Stimulated activated CD8-positive, alpha-beta memory T cell treated with anti-CD3 and anti-CD28 coated beads, Interleukin-2, amount 100 ng/mL, for 48 hours (primary cell): Measurements from ENCODE around the gene GLRX.

Experiments
- DNase-seq, 2 donors: peaks; one replicate each; pipeline ENCODE4 v3.0.0-alpha.2; 2020; ENCODE audit warnings: low read depth in 2 of 2

GLRX gene, protein sequence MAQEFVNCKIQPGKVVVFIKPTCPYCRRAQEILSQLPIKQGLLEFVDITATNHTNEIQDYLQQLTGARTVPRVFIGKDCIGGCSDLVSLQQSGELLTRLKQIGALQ

DNA sequence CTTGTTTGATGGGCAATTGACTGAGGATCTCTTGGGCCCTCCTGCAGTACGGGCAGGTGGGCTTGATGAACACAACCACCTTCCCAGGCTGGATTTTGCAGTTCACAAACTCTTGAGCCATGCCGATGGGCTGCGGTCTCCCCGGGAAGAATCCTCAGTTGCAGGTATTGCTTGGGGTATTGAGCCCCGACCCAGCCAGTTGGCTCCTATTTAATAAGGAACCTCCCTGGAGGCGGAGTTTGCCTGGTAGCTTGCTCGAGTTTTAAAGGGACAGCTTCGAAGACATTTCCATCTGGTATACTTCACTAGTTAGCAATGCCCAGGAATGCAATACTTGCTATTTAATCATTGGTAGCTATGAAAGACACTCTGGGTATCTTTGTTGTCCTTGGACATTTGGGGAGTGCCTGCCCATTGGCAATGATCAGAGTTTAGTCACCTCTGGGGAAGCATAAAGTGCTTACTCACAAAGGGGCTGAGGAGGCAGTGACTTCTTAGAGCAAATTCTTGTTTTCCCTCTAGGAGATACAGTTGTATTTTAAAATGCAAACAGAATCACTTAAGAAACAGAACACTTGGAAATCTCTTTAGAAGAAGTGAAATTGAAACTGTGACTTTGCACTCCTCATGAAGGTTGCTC, at the start of gene GLRX:
Gene GLRX, minus strand, starts transcription at position 185 of the 640 bp plus-strand sequence. Its CDS starts 64 bp downstream, at position 121.
- DNase-seq = no peak

DNA sequence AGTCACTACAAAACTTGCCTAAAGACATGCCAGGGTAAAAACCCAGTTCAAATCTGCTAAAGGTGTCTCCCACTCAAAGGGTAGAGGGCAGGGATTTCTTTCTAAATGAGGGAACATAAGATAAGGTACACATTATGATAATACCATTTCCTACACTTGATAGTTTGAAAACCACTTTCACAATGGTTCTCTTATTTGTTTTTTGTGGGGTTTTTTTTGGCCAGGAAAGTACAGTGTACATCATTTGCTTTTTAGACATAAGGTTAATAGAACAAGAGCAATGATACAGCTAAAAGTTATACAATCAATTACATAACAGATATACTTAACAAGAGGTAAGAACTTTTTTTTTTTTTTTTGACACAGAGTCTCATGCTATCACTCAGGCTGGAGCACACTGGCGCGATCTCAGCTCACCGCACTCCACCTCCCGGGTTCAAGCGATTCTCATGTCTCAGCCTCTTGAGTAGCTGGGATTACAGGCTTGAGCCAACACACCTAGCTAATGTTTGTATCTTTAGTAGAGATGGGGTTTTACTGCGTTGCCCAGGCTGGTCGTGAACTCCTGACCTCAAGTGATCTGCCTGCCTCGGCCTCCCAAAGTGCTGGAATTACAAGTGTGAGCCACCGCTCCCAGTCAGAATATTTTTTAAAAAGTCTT, 48.8 kb upstream of the GLRX start:
- no peak for DNase-seq

DNA sequence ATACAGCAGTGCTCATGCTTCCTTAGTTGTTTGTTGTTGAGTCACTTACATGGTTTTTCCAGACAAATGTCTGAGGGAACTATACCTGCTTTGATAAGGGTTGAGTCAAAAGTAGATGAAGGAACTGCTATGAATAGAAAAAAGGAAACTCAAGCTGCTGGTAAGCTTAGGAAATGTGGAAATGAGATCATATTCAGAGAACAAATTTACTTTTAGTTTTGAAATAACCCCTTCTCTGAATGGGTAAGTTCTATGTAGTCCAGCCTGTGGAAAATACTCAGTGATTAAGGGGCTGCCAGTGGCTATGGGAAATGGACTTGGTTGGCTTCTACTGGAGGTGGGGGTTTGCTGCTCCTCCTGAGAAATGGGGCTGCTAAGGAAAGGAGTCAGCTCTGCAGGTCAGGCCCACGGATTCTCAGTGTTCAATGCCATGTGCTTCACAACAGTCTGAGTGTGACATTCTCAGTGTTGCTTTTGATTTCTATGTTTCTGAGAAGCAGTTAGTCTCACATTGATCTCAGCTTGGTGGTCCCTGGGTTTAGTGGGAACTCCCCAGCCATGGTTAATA, 47.7 kb upstream of the GLRX start:
- DNase-seq = peak; percentile 22 to 38

DNA sequence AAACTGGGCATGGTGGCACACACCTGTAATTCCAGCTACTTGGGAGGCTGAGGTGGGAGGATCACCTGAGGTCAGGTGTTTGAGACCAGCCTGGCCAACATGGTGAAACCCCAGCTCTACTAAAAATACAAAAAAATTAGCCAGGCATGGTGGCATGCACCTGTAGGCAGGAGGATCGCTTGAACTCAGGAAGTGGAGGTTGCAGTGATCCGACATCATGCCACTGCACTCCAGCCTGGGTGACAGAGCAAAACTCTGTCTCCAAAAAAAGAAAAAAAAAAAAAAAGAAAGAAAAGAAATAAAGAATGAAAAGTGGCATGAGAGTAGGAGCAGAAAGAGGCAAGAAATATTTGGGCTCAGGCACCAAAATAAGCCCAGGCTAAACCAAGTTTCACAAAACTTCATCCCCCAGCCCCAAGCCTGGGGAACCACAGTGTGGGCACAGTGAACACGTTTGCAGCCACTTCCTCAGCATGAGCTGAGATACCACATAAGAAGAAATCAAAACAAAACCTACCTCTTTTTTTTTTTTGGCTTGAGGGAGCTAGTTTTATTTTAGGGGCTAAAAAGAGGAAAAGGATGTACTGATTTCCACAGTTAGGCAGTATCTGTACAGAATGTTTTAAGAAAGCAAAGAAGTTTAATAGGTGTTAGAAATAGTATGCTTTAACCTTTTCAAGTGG, 46.8 kb upstream of the GLRX start:
- DNase-seq = peak; percentile 33 to 56

DNA sequence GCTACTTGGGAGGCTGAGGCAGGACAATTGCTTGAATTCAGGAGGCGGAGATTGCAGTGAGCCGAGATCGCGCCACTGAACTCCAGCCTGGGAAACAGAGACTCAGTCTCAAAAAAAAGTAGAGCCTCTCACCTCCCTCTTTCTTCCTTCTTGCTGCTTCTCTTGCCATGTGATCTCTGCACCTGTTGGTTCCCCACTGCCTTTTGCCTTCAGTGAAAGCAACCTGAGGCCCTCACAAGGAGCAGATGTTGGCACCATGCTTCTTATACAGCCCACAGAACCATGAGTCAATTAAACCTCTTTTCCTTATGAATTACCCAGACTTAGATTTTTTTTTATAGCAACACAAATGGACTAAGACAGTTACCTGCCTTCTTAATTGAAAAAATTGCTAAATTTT, 45.6 kb upstream of the GLRX start:
- DNase-seq = no peak

DNA sequence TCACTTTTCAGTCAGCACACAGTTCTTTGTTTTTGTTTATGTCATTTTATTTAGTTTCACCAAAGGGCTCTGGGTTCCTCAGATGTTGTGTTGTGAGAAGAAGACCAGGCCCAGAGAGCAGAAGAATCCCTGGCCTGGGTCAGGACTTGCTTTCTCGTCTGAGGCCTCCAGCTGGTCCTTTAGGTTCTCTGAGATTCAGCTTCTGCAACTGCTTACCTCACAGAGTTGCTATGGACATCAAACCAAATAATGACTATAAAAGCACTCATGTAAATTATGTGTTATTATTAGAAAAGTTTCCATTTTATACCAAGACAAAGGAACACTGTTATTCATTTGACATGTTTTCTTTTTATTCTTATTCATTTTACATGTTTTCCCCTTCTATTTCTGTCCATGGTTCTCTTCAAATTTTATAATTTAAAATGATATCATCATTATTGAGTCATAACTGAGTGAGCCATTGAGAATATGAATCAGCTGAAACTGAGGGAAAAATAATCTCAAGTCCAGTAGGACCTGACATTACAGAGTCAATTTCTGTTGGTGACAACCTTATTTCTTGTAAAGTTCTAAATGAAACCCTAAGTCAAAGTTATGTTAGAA, 44.0 kb upstream of the GLRX start:
- no peak for DNase-seq

DNA sequence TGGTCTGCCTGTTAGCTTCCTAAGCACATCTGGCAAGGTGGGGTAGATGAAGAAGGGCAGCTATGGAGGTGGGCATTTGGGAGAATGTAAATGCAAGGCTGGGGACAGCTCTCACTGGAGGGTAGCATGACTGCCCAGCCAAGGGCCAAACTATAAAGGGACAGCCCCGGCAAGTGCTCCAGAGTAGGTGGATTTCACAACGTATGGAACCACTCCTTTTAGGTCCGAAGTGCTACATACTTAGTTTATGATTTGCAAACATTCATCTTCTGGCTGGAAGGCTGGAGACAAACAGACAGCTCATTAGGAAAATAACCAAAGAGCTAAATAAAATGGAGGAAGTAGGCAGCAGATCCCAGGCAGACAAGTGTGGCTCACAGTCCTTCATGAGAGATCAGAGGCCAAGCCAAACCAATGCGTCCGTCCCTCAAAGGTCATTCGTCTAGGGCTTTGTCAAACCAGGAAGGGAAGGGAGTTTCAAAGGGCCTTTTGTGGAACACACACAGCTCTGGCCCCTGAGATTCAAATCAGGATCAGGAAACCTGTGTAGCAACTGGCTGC, 42.5 kb upstream of the GLRX start:
- DNase-seq = no peak

DNA sequence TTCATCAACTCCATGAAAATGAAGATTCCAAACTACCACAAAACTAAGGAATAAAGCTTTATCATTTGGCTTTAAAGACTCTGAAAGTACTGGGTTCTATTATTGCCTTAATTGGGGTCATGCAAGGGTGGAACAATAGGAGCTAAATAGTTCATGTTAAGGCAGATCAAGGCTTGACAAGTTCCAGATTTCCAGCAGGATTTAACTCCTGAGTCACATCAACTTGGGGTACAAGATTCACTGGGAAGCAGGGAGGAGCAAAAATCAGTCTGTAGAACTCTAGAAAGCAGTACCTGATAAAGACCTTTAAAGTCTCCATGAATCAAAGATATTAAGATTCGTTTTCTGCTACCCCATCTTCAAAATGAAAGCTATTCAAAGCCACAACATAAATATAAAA, 41.9 kb upstream of the GLRX start:
- DNase-seq = no peak

DNA sequence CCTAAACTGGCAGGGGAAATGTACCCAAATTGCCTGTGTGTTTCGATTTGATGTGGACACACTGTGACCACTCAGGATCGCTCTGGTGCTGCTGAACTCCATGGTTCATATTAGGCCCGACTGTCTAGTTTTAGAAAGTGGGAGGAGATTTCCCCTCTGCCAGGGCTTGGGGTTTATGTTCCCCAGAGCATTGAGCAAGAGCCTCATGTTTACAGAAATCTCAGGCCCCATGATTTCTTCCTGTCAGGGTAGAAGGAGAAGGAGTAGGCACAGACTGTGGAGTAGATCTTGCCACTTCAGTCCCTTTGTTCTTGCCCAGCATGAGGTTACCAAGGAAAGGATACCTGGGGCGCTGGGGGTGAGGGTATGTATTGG, 40.8 kb upstream of the GLRX start:
- no peak for DNase-seq

DNA sequence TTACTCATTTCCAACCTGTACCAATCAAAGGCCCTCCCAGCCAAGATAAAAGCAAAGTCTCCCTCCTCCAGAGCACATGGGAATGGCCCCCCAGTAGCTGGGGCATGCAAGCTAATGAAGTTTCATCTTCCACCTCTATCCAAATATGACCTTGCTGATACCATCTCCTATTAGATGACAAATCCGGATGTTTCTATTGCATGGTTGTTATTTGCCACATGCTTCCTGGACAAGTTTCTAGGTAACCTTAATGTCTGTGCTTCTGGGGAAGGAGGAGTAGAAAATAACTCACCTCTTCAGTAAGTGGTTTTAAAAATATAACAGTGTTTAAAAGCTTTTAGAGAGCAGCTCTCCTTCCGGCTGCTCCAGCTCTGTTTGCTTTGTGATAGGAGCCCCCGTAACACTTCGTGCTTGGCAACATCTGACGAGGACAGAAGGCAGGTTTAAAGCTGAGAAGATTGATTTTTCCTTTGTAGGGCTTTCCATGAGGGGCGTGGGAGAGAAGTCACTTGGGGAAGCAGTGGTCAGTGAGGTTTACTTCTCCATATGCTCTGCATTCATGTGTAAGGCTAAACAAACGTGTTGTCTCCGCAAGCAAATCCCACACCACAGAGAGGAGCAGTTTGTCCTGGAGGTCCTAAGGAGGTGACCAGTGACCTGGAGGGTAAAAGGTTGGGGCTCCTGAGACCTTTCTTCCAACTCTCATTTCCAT, 40.3 kb upstream of the GLRX start:
- DNase-seq = no peak

DNA sequence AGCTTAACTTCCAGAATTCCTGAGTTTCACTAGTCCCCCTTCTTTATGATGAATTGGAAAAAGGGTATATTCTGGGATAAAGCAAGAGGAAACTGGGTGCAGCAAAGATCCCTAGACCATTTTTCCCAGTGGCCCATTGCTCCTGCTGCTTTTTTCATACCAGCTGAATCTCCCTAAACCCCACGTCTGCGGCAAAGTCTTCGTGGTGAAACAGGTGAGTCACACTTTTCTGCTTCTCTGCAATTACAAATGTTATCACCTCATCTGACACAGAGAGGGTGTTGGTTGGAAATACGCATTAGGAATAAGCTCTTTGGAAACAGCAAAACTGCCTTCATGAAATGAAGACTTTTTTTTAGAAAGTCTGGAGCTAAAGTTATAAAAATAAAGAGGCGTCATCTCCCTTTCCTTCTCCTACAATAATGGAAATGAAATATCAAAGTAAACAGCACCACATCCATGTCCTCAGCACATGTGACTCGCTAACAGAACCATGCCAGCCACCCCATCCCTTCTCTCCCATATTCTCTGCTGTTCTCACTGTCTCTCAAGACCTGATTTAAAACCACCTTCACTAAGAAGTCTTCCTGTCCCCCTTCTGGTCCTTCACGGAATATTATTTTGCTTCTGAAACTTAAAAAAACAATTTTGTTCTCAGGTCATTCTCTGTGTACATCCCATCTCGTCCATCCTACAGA, 39.5 kb upstream of the GLRX start:
- DNase-seq = no peak

DNA sequence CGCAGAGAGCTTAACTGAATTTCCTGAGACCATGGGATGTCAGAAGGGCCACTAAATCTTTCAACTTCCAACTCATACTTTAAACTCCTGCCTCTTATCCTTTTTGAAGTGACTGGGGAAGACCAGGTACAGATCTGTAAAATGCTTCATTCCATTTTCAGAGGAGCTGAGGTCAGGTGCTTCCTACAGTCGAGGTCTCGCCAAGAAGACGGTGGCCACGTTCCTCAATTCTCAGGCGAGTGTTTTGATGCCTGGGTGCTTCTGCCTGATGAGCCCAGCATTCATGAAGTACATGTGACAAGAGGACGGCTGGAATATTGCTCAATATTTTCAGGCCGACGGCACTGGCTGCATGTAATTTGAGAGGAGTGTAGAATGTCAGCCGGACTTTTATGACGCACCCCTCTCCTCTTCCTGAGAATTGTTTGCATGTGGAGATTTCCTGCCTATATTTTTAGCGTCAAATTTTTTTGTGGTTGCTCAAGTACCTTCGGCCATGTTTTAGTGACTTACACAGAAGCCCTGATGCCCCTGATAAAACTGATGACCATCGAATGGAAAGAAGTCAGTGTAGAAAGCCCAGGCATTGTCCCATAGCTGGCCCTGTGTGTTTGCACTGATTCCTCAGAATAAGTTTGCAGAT, 38.8 kb upstream of the GLRX start:
- DNase-seq = peak in 1 of 2 donors; percentile 15

DNA sequence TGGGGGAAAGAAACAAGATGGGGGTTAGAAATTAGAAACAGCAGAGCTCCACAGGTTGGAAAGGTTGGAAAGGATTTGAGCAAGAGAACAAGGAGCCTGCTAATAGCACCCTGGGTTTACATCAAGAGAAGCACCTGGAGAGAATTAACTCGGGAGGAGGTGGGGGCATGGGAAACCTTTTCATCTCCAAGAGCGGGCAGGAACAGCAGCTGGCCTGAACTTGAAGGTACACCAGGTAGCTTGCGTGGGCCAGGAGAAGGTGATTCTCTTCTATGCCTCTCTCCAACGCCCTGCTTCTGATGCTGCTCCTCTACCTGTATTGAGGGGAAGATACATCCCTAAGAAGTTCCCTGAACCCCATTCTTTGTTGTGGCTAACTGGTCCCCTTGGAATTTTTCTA, 37.1 kb upstream of the GLRX start:
- no peak for DNase-seq

DNA sequence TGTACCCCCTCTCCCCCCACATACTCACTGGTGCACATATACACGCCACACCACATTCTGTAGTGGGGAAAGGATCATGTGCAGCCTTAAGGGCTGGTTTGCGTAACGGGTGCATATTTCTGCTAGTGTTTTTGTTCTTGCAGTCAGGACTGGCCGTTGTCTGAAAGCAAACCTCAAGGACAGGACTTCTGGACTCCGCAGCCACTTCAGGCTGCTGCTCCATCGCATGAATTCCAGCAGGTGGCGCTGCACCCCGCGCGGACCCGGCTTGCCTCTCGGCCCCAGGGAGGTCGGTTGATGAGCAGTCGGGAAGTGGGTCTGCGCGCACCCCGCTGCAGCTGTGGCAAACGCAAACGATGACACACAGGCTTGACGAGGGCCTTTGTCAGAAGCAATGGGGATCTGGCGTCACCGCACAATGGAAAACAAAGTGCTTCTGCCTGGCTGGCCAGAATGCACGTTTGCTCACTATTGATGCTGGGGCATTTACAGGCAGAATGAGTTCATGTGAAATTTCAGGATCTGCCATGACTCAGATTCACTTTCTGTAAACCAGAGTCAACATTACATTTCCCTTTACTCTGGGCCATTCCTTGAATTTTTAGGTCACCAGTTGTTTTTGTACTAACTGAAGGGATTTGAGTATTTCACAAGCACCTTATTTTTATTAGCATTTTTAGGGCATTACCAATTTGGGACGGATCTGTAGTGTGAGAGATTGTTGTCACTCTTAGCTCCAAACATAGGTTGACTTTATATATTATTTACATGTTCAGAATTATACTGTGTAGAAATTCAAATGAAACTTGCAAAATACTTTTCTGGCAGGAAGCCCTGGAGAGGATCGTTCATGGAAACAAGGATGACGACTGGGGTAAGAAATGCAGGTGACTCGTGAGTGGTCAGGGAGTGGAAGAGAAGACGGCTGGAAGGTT, 36.4 kb upstream of the GLRX start:
- peak; percentile 88 to 91 for DNase-seq

DNA sequence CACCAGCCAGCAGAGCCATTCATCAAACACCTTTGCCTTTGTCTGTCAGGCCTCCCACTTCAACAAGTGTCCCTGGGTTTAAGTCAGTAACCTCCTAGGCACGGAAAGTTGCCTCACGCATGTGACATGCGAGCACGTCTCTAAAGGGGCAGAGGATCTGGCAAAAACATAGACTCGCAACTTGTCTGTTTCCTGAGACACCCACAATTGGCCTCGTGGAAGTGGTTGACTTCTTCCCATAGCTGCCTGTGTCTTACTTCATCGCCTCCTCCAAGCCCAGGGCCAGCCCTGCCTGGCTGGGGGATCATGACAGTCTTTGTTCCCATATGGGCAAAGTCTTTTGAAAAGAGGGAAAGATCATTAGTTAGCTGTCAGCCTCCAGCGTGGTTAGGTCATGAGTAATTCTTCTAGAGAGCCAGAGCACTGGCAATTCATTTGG, 35.5 kb upstream of the GLRX start:
- DNase-seq = no peak

DNA sequence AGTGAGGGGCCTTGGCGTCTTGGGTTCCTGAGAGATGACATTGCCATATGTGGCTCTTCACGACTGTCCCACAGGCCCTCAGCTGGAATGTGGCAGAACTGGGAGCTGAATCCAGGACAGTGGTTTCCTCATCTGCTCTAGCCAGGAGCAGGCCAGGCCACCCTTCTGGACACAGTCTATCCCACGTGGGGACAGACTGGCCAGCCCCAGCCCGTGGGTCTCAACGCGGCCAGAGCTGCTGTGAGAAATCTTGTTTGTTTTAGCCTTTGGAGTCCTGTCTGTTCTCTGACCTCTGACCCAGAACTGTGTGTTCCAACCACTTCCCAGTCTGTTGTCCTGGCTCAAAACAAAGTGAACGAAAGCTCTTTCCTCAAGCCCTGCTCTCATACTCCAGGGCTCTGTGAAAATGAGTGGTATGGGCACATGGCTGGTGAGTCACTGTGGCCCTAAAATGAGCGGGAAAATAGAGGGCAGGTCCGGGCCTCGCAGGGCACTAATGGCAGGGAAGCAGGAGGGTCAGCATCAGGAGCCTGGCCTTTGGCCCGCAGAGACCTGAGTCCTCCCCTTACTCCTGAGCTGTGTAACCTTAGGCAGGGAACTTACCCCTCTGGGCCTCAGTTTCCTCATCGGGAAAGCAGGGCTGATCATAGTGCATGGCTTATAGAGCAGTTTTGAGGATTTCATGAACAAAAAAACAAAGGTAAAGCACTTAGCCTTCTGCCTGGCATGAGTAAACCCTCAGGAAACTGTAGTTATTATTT, 34.8 kb upstream of the GLRX start:
- DNase-seq = no peak

DNA sequence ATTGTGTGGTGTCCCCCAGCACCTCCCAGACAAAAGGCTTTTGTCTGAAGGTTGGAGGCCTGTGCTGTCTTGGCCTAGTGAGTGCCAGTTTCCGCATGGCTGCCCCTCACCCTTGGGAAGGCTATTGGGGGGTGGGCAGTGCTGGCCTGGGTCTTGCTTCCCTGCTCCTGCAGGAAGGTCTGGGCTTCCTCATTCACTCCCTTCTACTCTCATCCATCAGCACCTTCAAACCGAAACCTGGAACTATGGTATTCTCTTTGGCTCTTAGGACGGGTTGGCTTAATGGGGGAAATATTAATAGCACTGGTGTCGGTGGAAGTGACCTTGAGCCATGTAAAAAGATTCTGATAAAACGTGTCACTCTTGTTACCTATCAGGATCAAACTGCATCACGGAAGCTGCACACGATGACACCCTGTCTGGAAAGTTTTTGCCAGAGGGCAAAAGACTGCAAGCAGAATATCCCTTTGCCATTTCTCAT, 34.0 kb upstream of the GLRX start:
- no peak for DNase-seq

DNA sequence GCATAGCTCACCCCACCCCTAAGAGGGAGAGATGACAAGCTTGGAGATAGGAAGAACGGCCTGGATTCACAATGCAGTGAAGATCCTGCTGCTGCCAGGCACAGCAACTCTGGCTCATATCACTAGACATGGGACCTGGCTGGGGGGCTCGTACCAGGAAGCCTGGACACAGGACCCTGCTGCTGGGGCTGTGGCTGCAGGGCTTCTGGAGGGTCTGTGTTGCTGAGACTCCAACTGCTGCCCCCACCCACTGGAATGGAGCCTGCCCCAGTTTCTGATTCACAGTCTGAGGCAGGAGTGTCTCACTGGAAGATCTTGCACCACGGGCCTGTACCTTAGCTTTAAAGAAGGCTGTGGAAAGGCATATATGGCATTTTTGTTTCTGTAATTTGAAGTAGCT, 31.0 kb upstream of the GLRX start:
- no peak for DNase-seq
